Stimulated activated CD4-positive, alpha-beta T cell treated with anti-CD3 and anti-CD28 coated beads, Interleukin-15, amount 100 ng/mL, for 24 hours (primary cell): ENCODE results near the gene C1QTNF1.
"Not testable (repeated sequence)": the region's sequence is repeated elsewhere in the genome, so short reads cannot be mapped to it uniquely, and the experiment has no call there.

ENCODE experiments used
- DNase-seq: peaks from one replicate; pipeline ENCODE4 v3.0.0-alpha.2; 2020

The C1QTNF1 gene

GRCh38 chr17:79026376-79027273, 2.7 kb downstream of the C1QTNF1 start:
- DNase-seq = no peak

DNA sequence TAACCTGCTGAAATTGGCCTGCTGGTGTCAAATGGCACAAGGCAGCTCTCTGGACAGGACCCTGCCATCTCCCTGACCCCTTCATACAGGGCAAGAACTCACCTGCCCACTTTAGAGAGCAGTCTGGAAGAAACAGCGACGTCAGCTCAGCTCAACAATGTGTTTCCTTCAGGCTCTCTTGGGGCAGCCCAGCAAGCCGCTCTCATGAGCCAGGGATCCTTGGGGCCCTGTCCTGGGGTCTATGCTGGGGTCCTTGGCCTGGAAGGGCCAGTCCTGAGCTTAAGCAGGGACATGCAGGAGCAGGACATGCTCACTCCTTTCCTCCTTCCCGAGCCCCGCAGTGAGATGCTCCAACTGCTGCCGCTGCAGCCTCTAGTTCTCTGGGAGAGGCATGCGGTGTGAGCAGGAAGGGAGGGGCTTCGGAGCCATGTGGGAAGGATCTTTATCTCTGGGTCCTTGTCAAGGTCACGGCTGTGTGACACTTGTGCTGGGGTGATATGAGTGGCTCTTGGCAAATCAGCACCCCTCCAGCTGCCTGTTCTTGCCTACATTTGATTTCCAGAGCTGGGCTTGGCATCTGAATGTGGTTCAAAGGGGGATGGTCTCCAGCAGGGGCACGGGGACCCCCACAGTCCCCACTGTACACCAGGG, 3.4 kb downstream of the C1QTNF1 start:
- no peak for DNase-seq

- DNase-seq = no peak
These were observed 4.0 kb downstream of the C1QTNF1 start for GRCh38 chr17:79027925-79028491.

- no peak for DNase-seq
These were observed 4.7 kb downstream of the C1QTNF1 start for GRCh38 chr17:79028496-79029326.

GRCh38 chr17:79029327-79030009, 5.5 kb downstream of the C1QTNF1 start:
- DNase-seq = no peak

DNA sequence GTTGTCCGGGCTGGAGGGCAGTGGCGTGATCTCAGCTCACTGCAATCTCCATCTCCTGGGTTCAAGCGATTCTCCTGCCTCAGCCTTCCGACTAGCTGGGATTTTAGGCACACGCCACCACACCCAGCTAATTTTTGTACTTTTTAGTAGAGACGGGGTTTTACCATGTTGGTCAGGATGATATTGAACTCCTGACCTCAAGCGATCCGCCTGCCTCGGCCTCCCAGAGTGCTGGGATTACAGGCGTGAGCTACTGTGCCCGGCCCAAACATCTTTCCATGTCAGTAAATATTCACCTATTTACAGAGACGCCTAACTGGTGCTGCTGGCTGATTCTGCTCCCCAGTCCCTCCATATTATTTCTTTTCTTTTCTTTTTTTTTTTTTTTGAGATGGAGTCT, 6.7 kb downstream of the C1QTNF1 start:
- DNase-seq = not testable (repeated sequence)

GRCh38 chr17:79031996-79032875, 8.3 kb downstream of the C1QTNF1 start:
- DNase-seq = no peak

DNA sequence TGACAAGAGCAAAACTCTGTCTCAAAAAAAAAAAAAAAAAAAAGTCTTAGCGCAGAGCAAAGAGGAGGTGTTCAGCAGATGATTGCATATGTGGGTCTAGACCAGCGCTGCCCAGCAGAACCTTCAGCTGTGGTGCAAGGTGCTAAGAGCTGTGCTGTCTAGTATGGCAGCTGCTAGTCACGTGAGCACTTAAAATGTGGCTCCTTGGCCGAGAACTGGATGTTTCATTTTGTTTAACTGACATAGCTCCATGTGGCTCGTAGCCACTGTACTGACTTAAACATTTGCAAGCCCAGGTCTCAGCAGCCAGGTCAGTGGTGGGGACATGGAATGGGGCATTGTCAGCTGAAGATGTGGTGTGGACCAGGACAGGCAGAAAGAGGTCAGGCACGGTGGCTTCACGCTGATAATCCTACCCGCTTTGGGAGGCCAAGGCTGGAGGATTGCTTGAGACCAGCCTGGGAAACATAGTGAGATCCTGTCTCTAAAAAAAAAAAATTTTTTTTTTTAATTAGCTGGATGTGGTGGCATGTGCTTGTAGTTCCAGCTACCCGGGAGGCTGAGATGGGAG, 9.2 kb downstream of the C1QTNF1 start:
- no peak for DNase-seq

DNA sequence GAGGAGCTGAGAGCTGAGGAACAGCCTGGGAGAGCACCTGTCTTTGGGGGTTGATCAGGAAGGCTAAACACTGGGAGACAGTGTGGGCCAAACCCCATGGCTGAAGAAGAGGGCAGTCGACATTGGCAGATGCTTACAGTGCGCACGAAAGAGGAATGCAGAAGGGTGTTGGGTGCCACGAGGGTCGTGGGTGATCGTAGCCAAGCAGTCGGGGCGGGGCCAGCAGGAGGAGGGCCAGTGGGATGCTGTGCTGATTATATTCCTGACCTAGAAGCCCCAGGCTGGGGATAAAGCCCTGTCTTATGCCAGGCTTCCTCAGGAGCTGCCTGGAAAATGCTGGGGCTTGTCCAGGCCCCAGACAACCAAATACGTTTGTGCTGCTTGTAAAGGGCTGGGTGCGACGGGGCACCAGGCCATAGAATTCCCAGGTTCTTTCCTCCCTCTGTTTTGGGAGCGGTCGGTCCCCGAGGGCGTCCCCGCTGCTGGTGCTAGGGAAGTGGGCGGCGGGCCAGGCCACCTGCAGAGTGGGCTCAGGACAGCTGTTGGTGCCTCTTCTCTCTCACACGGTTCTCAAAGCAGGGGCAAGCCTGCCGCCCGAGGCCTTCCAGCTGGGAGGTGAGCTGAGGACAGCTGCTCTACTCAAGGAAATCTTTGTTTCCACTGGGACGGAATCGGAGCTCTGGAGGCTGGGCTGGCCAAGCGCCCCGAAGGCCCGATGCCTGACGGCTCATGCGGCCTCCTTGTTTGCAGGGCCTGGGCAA, 10.0 kb downstream of the C1QTNF1 start:
- no peak for DNase-seq

DNA sequence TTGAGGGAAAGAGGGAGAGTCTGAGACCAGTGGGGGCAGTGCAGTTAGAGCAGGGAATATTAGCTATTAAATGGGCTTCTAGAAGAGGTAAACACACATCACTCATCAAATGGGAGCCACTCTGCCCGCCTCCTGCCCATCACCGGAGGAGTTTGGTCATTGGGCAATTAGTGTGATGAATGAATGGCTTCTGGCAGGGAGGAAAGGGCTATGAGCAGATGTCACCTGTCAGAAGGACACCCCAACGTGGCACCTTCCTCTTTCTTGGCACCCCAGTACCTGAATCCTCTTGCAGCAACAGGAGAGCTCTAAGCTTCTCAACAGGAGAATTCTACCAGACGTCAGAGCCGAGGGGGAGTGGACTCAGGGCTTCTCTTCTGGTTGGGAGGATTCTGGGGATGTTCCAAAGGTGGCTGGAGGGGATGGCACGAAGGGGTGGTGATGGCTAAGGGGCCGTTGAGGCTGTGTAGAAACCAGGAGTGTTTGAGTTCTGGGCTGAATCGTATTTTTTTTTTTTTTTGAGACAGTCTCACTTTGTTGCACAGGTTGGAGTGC, 11.0 kb downstream of the C1QTNF1 start:
- DNase-seq = no peak

DNA sequence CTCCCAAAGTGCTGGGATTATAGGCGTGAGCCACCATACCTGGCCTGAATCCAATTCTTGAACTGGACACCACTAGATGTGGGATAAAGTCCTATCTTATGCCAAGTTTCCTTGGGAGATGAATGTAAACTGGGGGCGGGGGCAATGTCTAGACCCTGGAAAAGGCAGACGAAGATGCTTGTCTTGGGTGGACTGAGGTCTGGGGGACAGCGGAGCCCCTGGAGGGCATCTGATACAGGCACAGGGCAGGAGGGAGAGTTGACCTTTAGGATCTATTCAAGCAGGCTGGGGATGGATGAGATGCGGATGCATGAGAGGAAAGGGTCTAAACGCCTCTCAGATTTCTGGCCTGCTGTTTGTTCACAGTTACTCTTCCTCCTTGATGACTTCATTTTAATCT, 11.7 kb downstream of the C1QTNF1 start:
- no peak for DNase-seq

GRCh38 chr17:79036181-79036580, 12.2 kb downstream of the C1QTNF1 start:
- DNase-seq = no peak

DNA sequence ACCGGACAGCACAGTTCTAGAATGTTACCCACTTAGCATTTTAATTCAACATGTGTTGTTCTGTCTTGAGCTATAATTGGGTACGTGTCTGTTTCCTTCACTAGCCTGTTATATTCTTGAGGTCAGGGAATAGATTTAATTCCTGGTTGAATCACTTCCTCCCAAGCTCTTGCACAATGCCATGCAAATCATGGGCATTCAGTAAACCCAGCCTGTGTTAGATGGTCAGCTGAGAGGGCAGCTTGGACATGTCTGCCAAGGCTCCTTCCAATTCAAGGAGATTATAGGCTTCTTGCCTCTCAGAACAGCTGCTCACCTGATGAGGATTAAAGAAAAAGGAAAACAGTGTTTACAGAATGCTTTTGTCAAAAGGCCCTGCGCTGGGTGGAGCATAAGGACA, 12.6 kb downstream of the C1QTNF1 start:
- no peak for DNase-seq

- DNase-seq = no peak
These were observed 14.7 kb downstream of the C1QTNF1 start for GRCh38 chr17:79038545-79039135.

GRCh38 chr17:79039171-79039570, 15.2 kb downstream of the C1QTNF1 start:
- DNase-seq = no peak

- DNase-seq = no peak
These were observed 15.9 kb downstream of the C1QTNF1 start for GRCh38 chr17:79039886-79040285.

DNA sequence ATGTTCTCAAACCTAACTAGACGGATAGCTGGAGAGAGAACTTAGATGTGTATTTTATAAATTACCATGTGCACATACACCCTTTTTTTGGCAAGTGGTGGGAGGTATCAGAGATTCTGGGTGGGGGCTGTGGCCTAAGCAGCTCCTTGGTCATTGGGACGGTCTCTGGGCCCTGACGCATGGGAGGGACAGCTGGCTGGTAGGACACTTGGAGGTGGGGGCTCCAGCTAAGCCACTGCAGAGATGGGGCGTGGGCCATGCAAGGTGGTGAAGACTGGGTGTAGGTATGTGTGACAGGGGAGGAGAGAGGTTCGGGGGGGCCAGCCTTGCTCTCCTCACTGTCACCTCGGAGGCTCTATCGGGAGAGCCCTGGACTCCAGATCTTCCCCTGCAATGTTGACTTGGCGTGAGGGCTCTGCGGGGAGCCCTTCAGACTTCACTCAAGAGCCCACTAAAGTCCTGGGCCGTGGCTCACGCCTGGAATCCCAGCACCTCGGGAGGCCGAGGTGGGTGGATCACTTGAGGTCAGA, 17.1 kb downstream of the C1QTNF1 start:
- DNase-seq = no peak

DNA sequence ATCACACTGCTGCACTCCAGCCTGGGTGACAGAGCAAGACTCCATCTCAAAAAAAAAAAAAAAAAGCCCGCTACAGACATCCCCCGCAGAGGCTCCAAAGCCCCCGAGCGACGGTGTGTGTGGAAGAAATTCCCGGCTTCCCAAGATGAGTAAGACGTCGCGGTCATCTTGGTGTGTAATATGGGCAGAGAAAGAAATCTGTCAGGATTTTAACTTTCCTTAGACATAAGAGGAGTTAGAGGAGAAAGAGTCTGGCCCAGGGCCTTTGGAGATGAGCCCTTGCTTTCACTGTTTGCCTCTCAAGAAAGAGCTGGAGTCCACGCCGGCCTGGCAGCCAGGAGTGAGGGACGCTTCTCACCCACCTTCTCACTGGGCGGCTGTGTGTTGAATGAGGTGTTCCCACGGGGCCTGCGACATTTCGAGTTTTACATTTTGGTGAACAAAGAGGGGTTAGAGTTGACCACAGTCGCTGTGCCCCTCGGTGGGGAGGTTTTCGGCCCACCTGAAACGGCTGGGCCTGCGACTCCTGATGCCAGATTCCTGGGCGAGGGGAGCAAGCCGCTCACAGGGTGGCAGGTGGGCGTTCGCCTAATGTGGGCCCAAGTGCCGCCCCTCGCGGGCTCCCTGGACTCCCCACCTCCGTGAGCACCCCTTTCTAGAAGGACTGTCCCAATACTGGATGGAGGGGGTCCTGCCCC, 17.9 kb downstream of the C1QTNF1 start:
- no peak for DNase-seq
